SHP77 treated with DMSO at 0.1 percent for 48 hours (cell line): ENCODE results near the gene RBM18.
A peak's percentile ranks its signal among the peaks of the same experiment; 100 is the strongest.

Source experiments
- DNase-seq: peaks from one replicate; lab custom pipeline; 2025; lab: John Stamatoyannopoulos, UW

Gene RBM18

DNA sequence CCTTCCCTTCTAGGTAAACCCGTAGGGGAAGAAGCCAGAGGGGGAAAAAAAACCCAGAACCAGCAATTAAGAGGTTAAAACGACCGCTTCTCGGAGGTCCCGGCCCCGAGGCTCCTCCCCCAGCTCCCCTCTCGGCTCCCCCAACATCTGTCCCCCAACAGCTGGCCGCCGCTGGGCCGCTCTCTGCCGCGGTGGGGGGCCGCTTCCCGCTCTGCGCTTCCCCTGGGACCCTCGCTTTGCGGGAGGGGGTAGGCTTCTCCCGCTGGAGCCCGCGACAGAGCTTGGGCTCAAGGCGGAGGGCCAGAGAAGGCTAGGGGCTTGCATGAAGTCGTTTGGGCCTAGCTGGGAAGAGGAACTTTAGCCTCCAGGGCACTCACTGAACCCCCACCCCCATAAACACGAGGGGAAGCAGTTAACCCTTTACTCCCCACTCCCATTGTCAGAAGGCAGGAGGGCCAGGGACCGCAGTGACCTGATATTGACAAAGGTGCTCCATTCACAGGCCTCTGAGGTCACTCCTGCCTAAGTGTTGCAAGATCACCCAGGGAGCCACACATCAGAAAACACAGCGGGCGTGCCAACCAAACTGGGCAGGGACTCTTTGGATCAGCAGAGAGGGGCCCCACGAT, 43.3 kb downstream of the RBM18 start:
- DNase-seq: no peak

GRCh38 chr9:122220673-122221182, 43.9 kb downstream of the RBM18 start:
- no peak for DNase-seq

GRCh38 chr9:122219856-122220672, 44.6 kb downstream of the RBM18 start:
- no peak for DNase-seq

- DNase-seq: no peak
These were observed 45.4 kb downstream of the RBM18 start for GRCh38 chr9:122218935-122219855.

DNA sequence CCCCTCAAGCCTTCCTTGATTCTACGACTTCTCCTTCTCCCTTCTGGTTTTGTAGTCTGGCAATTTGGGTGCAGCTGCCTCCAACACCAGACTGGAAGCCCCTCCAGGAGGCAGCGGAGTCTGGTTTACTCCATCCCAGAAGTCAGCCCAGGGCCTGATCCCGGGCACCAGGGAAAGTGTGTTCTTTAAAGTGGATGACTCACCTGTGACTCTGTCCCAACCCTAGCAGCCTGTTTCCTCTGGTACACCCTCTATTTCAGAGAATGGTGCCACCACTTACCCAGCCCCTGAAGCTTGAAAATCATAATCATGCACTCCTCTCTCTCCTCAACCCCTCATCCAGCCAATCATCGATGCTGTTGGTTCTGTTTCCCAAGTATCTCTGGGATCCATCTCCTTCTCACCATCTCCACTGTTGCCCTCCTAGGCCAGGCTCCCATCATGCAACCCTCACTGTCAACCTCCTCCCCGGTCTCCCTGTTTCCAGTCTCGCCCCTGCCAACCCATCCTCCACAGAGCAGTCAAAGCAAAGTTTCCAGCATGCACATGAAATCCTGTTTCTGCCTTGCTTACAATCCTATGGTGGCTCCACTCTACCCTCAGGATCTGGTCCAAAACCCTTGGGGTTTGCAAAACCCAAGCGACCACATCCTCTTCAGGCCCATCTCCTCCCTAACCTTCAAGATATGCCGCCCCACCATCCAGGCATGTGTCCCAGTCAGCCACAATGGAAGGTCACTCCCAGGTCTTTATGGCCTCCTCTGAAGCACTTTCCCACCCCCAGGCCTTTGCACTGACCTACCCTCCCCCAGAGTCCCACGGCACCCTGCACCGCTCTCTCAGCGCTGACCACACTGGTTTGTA, 46.3 kb downstream of the RBM18 start:
- DNase-seq: no peak

GRCh38 chr9:122217640-122218039, 47.0 kb downstream of the RBM18 start:
- no peak for DNase-seq

DNA sequence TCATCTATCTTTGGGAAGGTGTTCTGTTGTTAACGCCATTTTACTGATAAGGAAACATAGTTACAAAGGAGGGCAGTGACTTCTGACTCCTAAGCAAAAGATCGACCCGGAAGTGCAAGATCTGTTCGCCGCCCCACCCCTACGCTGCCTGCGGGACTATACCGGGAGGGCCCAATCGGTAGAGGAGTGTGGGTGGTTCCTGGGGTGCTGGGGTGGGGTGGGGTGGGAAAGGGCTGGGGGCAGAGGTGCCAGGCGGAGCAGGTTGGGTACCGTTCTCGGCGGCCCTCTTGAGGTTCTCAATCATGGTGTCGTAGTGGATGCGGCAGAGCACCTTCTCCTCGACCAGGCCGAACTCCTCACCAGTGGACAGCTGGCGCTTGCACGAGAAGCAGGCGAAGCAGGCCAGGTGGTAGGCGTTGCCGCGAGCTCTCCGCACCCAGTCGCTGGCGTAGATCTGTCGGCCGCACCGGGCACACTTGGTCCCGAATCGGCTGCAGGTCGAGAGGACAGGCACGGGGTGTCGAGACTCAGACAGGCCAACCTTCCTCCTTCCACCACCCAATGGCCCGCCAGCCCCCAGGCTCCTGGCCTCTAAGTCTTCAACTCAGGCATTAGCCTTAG, 47.7 kb downstream of the RBM18 start:
- DNase-seq: no peak

DNA sequence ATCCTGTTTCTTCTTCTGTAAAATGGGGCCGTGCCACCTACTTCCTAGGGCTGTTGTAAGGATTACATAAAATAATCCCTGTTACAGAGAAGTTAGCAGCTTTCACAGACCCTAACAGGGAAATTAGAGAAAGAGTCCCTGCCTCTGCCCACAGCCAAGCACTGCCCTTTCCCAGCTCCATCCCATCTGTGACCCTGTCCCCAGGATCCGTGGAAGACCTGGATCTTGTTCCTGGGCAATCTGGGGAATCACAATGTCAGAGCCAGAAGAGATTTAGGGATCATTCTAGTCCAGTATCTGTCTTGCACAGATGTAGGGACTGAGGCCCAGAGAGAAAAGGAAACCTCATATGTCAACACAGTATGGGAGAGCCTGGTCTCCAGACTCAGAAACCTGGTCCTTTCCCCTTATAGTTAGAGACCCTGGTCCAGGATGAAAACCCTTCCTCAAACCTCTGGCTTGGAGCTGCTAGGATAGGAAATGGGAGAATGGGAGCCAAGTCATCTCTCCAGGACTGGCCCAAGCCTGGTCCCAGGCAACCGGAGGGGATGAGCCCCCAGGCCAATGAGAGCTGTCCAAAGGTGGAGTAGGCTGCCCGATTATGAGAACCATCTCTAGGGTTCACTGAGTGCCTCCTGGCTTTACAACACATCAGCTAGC, 48.4 kb downstream of the RBM18 start:
- DNase-seq: no peak

- no peak for DNase-seq
These were observed 49.0 kb downstream of the RBM18 start for GRCh38 chr9:122215663-122216062.

DNA sequence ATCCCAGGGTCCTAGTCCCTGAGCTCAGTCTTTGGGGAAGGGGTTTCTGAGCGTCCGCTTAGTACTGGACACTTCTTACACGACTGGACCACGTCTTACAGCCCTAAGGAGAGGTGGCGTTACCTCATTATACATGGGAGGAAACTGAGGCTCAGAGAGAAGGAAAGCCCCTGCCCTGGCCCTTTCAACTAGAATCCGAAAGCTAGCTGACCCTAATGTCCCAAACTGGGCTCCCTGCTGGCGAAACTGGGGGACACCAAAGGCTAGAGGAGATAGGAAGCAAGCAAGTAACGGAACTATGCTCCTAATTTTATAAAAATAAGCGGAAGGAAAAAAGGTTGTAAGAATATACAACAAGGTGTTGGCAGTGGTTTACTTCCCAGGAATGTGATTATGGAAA, 50.1 kb downstream of the RBM18 start:
- DNase-seq: no peak

DNA sequence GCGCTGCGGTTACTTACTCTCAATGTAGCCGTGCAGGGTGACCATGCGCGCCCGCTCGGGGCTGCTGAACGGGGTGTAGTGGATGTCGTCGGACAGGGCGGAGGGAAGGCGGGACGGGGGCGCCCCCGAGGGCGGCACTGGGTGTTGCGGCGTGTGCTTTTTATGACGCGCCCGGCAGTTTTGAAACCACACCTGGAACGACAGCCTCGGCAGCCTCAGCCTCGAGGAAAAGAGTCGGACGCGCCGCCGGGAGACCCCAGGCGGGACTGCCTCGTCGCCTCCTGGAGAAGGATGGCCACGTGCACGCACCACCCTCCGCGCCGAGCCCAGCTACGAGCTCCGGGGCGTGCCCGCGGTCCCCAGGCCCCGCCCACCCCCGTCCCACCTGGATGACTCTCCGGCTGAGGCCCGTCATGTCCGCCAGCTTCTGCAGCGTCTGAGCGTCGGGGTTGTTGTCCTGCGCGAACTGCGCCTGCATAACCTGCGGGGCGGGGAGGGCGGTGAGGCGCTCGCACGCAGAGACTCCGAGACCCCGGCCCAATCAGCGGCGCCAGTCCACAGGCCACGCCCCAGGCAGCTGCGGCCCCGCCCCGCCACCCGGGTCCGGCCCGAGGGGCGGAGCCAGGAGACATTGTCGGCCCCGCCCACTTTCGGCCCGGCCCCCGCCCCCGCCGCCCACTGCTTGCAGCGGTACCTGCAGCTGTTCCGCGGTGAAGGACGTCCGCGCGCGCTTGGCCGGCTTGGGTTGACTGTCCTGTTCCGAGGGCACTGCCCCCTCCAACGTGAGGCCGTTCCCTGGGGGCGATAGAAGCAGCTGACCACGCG, 50.8 kb downstream of the RBM18 start:
- peak; percentile 81 for DNase-seq

GRCh38 chr9:122213102-122213588, 51.5 kb downstream of the RBM18 start:
- DNase-seq: no peak

DNA sequence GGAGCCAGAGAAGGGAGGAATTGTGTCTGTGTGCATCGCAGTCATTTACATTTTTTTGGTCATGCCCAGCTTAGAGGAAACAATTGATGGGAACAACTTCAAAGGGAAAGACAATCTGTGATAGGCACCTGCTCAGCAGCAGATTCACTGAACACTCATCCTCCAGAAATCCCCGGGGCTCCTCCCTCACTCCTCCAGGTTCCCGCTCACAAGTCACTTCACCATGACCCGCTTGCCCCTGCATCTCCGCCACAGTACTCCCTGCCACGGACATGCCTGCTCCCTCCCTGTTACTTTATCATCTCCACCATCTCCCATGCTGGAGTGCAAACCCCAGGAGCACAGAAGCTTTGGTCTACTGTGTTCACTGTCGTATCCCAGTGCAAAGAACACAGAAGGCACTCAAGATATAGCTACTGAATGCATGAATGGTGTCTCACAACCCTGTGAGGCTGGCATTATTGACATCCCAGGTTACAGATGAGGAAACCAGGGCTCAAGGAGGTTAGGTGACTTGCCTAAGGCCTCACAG, 52.1 kb downstream of the RBM18 start:
- DNase-seq: no peak

- no peak for DNase-seq
These were observed 55.2 kb downstream of the RBM18 start for GRCh38 chr9:122209451-122209850.

- DNase-seq: no peak
These were observed 57.5 kb downstream of the RBM18 start for GRCh38 chr9:122207096-122207495.

DNA sequence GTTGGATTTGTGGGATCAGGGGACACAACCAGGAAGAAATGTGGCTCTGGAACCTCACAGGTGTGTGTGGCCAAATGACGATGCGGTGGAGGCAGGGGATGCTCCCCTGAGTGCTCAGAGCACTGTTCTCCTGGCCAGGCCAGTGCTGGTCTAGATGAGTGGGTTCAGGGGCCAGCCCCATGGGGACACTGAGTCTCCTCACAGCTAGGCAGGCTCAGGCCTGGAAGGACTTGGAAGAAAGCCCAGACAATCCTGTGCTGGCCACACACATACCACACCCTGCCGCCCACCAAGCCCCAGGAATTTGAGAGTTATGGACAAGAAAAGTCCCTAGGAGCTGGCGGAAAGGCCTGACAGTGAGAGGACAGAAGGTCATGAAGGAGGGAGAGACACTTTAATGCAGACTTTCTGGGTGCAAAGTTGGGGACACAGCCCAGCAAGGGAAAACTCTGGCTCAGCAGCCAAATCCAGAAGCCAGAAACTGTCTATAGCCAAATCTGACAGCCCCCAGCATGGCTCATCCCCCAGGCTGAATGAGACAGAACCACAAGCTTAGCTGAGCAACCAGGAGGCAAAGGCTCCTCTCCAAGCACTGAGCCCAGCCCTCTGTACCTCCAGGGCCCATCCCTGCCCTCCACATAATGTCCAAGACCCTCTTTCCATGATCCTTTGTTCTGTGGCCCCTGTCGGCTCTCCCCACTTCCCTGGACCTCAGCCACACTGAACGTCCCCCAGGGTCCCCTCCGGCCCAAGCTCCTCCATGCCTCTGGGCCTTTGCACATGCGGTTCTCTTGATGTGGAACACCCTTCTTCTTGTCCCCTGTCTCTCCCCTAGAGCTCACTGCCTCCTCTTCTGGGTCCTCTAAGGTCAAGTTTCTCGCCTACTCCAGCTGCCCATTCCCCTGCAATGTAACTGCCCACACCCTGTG, 58.3 kb downstream of the RBM18 start:
- no peak for DNase-seq

DNA sequence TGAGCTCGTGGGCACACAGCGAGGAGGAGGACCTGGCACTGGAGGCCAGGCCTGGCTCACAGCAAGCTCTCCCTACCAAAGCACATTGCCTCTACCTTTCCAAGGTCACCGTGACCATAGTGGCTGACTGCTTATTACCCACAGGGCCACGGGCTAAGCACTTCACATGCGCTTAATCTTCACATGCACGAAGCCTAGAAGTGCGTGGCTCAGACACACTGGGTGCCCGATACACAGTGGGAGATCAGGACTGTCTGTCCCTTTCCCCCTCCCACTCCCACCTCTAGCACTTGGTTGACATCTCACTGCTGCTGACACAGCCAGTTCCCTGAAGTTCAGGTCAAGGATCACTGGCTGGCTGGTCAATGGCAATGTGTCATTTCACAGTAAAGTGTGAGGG, 59.5 kb downstream of the RBM18 start:
- no peak for DNase-seq

DNA sequence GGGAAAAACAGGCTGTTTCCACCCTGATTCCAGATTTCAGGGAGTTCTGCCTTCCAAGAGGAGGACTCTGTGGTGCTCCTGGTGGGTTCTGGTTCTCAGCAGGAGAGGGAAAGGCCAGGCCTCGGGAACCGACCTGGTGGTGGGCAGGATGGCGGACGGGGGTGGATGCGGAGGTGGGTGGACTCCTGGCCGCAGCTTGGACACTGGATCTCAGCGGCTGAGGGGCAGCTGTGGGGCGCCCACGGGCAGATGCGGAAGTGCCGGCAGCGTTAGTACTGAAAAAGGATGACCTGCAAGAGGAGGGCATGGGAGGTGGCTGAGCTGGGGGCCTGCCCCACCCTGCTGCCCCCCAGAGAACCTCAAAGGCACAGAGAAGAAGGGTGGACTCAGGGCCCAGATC, 60.1 kb downstream of the RBM18 start:
- no peak for DNase-seq
